Astrocyte (in vitro differentiated cells and primary cell): ENCODE results near the gene CBLN3. TPM values are rescaled to one million over a fixed set of nuclear protein-coding genes. Genes with fewer than 3 reads are reported as not detected.

Source experiments
- DNase-seq: peaks from one replicate; pipeline ENCODE4 v3.0.0-alpha.2; 2010; ENCODE audit warnings: low read depth
- FAIRE-seq: peaks from 2 replicates; lab custom pipeline; 2011; peaks lifted over from hg19 to GRCh38; lab: Jason Lieb, UNC
- H2AFZ ChIP-seq: 2 replicates; pipeline ENCODE4 v1.6.0; 2012; ENCODE audit warnings: low read depth, low read length, inconsistent platforms
- H3K27ac ChIP-seq: 2 replicates; pipeline ENCODE4 v1.5.1; 2011; ENCODE audit warnings: low read depth, low read length, inconsistent platforms
- H3K27me3 ChIP-seq: 2 replicates; pipeline ENCODE4 v1.6.0; 2011; ENCODE audit warnings: low read length, inconsistent platforms; ENCODE audit not compliant: insufficient read depth
- H3K36me3 ChIP-seq: 2 replicates; pipeline ENCODE4 v1.5.1; 2011; ENCODE audit warnings: low read length, inconsistent platforms; ENCODE audit not compliant: insufficient read depth
- H3K4me1 ChIP-seq: 2 replicates; pipeline ENCODE4 v1.5.1; 2011; ENCODE audit warnings: low read length, inconsistent platforms; ENCODE audit not compliant: insufficient read depth
- H3K4me2 ChIP-seq: 2 replicates; pipeline ENCODE4 v1.6.0; 2012; ENCODE audit warnings: low read length, inconsistent platforms
- H3K4me3 ChIP-seq: 2 replicates; pipeline ENCODE4 v1.5.1; 2011; ENCODE audit warnings: low read depth, mild to moderate bottlenecking, low read length, inconsistent platforms; ENCODE audit not compliant: insufficient read depth
- H3K79me2 ChIP-seq: 2 replicates; pipeline ENCODE4 v1.6.0; 2012; ENCODE audit warnings: mild to moderate bottlenecking, low read length, inconsistent platforms; ENCODE audit not compliant: insufficient read depth
- H3K9ac ChIP-seq: 2 replicates; pipeline ENCODE4 v1.6.0; 2012; ENCODE audit warnings: mild to moderate bottlenecking, low read length, inconsistent platforms
- H3K9me3 ChIP-seq: 2 replicates; pipeline ENCODE4 v1.5.1; 2012; ENCODE audit warnings: low read depth, mild to moderate bottlenecking, low read length, inconsistent platforms; ENCODE audit not compliant: insufficient read depth
- H4K20me1 ChIP-seq: 2 replicates; pipeline ENCODE4 v1.6.0; 2012; ENCODE audit warnings: low read length, inconsistent platforms; ENCODE audit not compliant: insufficient read depth
- H3K27ac Mint-ChIP-seq: one replicate; pipeline ENCODE4 v1.8.0; 2021; ENCODE audit warnings: mild to moderate bottlenecking, mixed read lengths; ENCODE audit not compliant: unreplicated experiment
- H3K27me3 Mint-ChIP-seq: one replicate; pipeline ENCODE4 v1.8.0; 2021; ENCODE audit warnings: low read depth, mixed read lengths; ENCODE audit not compliant: unreplicated experiment
- H3K36me3 Mint-ChIP-seq: one replicate; pipeline ENCODE4 v1.8.0; 2021; ENCODE audit warnings: low read depth, mixed read lengths; ENCODE audit not compliant: unreplicated experiment
- H3K4me1 Mint-ChIP-seq: one replicate; pipeline ENCODE4 v1.8.0; 2021; ENCODE audit warnings: low read depth, mixed read lengths; ENCODE audit not compliant: unreplicated experiment
- H3K4me3 Mint-ChIP-seq: one replicate; pipeline ENCODE4 v1.8.0; 2021; ENCODE audit warnings: mild to moderate bottlenecking, moderate library complexity, mixed read lengths; ENCODE audit not compliant: unreplicated experiment
- H3K9me3 Mint-ChIP-seq: one replicate; pipeline ENCODE4 v1.8.0; 2021; ENCODE audit warnings: mild to moderate bottlenecking, mixed read lengths; ENCODE audit not compliant: unreplicated experiment
- CTCF ChIP-seq: IDR thresholded peaks from 2 replicates; pipeline ENCODE4 v1.5.1; 2011; ENCODE audit warnings: low read depth, mild to moderate bottlenecking, inconsistent platforms, low read length, moderate library complexity; ENCODE audit not compliant: insufficient read depth
- EZH2 ChIP-seq: IDR thresholded peaks from 2 replicates; pipeline ENCODE4 v1.6.1; 2012; ENCODE audit warnings: mild to moderate bottlenecking, low read length, inconsistent platforms; ENCODE audit not compliant: insufficient read depth
- total RNA-seq: library from RNA; stranded (reverse); gene quantifications from 2 replicates; pipeline ENCODE4 v1.2.1, GENCODE V29; 2021

CBLN3 gene
- total RNA-seq, 1 donor from 2014 or later = 3.9 TPM

- no peak overlapping the region for H2AFZ ChIP-seq
- H3K9me3 ChIP-seq = no peaks in the 10 kb centered on the region
- H3K4me2 ChIP-seq = no peak overlapping the region
- H3K4me3 ChIP-seq = no peak overlapping the region
- H3K79me2 ChIP-seq = no peaks in the 10 kb centered on the region
- no peak for DNase-seq
- no peaks in the 10 kb centered on the region for H3K4me1 ChIP-seq
- H3K9me3 Mint-ChIP-seq = peaks cover 4% of the 10 kb centered on the region
- no peak for FAIRE-seq
- peaks cover 14% of the 10 kb centered on the region for H3K36me3 Mint-ChIP-seq
- no peaks in the 10 kb centered on the region for H3K36me3 ChIP-seq
- H3K9ac ChIP-seq = no peak overlapping the region
- no peak overlapping the region for H3K4me3 Mint-ChIP-seq
- H3K27ac Mint-ChIP-seq = no peak overlapping the region
- no peak overlapping the region for H3K27ac ChIP-seq
- no peaks in the 10 kb centered on the region for H3K27me3 ChIP-seq
- H3K4me1 Mint-ChIP-seq = no peaks in the 10 kb centered on the region
- no peaks in the 10 kb centered on the region for H4K20me1 ChIP-seq
- TF ChIP-seq EZH2 (no peak), CTCF (no peak)
- H3K27me3 Mint-ChIP-seq = no peaks in the 10 kb centered on the region
These were observed 33.8 kb upstream of the CBLN3 start for GRCh38 chr14:24463017-24463883.

GRCh38 chr14:24461336-24461735, 31.9 kb upstream of the CBLN3 start:
- no peaks in the 10 kb centered on the region for H3K4me1 ChIP-seq

More at GRCh38 chr14:24461336-24461735, 31.9 kb upstream of the CBLN3 start:
- H3K4me3 ChIP-seq = no peak overlapping the region
- H4K20me1 ChIP-seq = no peaks in the 10 kb centered on the region
- no peaks in the 10 kb centered on the region for H3K9me3 ChIP-seq
- Mint-ChIP-seq H3K9me3 (peaks cover 11% of the 10 kb centered on the region), H3K27ac (no peak overlapping the region), H3K27me3 (no peaks in the 10 kb centered on the region), H3K4me3 (no peak overlapping the region), H3K36me3 (peaks cover 24% of the 10 kb centered on the region), H3K4me1 (no peaks in the 10 kb centered on the region)
- no peaks in the 10 kb centered on the region for H3K79me2 ChIP-seq
- no peak overlapping the region for H2AFZ ChIP-seq
- no peaks in the 10 kb centered on the region for H3K36me3 ChIP-seq
- H3K27ac ChIP-seq = no peak overlapping the region
- no peak overlapping the region for H3K4me2 ChIP-seq
- H3K9ac ChIP-seq = no peak overlapping the region
- DNase-seq = no peak
- TF ChIP-seq CTCF (no peak), EZH2 (no peak)
- no peak for FAIRE-seq
- H3K27me3 ChIP-seq = no peaks in the 10 kb centered on the region
